GM12874 (cell line): ENCODE measurements around the gene TIGD1.

Source experiments
- CTCF ChIP-seq: IDR thresholded peaks from 2 replicates; pipeline ENCODE4 v1.5.1; 2011; ENCODE audit warnings: low read depth, mild to moderate bottlenecking, control low read depth, low read length, moderate library complexity; ENCODE audit not compliant: insufficient read depth

The TIGD1 gene

GRCh38 chr2:232529806-232530547 lies 20.4 kb downstream of the TIGD1 start:
- no peak for TF ChIP-seq CTCF

GRCh38 chr2:232528746-232529460 lies 21.5 kb downstream of the TIGD1 start:
- no peak for TF ChIP-seq CTCF

GRCh38 chr2:232527905-232528470 lies 22.4 kb downstream of the TIGD1 start:
- no peak for TF ChIP-seq CTCF

- TF ChIP-seq CTCF, result no peak
Measured at GRCh38 chr2:232526372-232526941, 23.9 kb downstream of the TIGD1 start.

DNA sequence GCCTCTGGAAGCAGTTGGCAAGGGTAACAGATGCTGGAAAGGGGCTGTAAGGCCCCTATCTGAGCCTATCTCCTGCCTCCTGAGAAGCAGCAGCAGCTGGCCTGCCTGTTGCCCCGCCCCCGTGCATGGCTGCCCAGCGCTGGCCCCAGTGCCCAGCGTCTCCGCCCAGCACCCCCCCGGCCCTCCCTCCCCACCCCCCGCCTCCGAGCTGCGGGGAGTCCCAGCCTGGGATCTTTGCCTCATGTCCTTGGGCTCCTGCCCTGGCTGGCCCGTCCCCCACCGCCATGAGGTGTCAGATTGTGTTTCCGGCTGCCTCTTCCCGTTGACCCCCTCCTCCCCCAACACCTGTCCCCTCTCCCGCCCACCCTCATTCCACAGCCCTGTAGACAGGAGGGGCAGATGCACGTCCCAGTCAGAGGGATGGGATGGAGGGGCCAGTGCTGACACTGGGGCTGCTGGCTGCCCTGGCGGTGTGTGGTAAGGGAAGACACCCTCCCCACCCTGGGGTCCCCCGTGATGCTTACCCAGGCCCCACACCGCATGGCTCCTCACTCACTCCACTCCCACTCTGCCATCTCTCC lies 24.5 kb downstream of the TIGD1 start, which contains the start of gene CHRND:
Gene CHRND, plus strand, starts transcription at position 370 of the 581 bp plus-strand sequence. Its CDS starts 56 bp downstream, at position 426.
- TF ChIP-seq CTCF, result no peak

GRCh38 chr2:232525199-232525598 lies 25.2 kb downstream of the TIGD1 start:
- no peak for TF ChIP-seq CTCF

GRCh38 chr2:232524771-232525170 lies 25.6 kb downstream of the TIGD1 start:
- TF ChIP-seq CTCF, result no peak
